Measurements from ENCODE around the gene CTSE. TPM values are rescaled to one million over a fixed set of nuclear protein-coding genes. Genes with fewer than 3 reads are reported as not detected.

Gene CTSE
- total RNA-seq, 4 donors from 2014 or later: 2.6 to 14.3 (median 6.7) TPM

GRCh38 chr1:205983925-205984725, 39.6 kb downstream of the CTSE start:
- in situ Hi-C loops (cut with MboI; ENCODE audit: low pct_ligation_motif_present in 1 of 4, low pct_unique_long_range_greater_than_20kb in 1 of 4, low sequenced_read_pairs in 3 of 4): loop anchor here in 3 of 4 donors (5.0 to 25.0 kb wide), 3 partner anchors 123 to 189 kb away; partner anchors contain the start of gene AVPR1B (in 1 of the 3)
- no peak overlapping the region for H3K4me3 ChIP-seq

GRCh38 chr1:205981257-205981656, 42.4 kb downstream of the CTSE start:
- no peak overlapping the region for H3K27ac ChIP-seq
- no peak for DNase-seq
- no peak for TF ChIP-seq CTCF (IDR thresholded peaks at IDR 0.05)
- TF ChIP-seq POLR2A (IDR thresholded peaks at IDR 0.05): no peak
- TF ChIP-seq POLR2AphosphoS5 (IDR thresholded peaks at IDR 0.05): no peak
- TF ChIP-seq EP300 (IDR thresholded peaks at IDR 0.05; ENCODE audit: low read depth): no peak
- 86 to 96% methylated on average over 1 of the region's 1 CpG for WGBS, 2 donors (ENCODE audit: low coverage in 1 of 2)
- no peaks in the 10 kb centered on the region for H3K4me1 ChIP-seq
- intact Hi-C loops (cut with DNase I; ENCODE audit: low total_unique reads): no loop called here
- no peaks in the 10 kb centered on the region for H3K9me3 ChIP-seq
- H3K4me3 ChIP-seq: no peak overlapping the region
- H3K27me3 ChIP-seq: no peaks in the 10 kb centered on the region
- in situ Hi-C loops (cut with MboI; ENCODE audit: low pct_ligation_motif_present in 1 of 4, low pct_unique_long_range_greater_than_20kb in 1 of 4, low sequenced_read_pairs in 3 of 4): loop anchor here in 3 of 4 donors (5.0 to 25.0 kb wide), 3 partner anchors 126 to 186 kb away; partner anchors contain the start of gene AVPR1B (in 1 of the 3)
- no peaks in the 10 kb centered on the region for H3K36me3 ChIP-seq

More at GRCh38 chr1:205983925-205984725, 39.6 kb downstream of the CTSE start:
- Histone ChIP-seq H3K27me3 (no peaks in the 10 kb centered on the region), H3K27ac (no peak overlapping the region), H3K4me1 (no peaks in the 10 kb centered on the region), H3K36me3 (no peaks in the 10 kb centered on the region), H3K9me3 (no peaks in the 10 kb centered on the region)
- intact Hi-C loops (cut with DNase I; ENCODE audit: low total_unique reads): loop anchor here (2.0 kb wide), 1 partner anchor 189 kb away; no protein-coding TSS in a partner anchor
- 37% methylated on average over 6 to 14 of the region's 14 CpGs for WGBS, 2 donors (ENCODE audit: low coverage in 1 of 2)
- TF ChIP-seq EP300 (IDR thresholded peaks at IDR 0.05; ENCODE audit: low read depth) (no peak), CTCF (IDR thresholded peaks at IDR 0.05) (peak; percentile 35 to 62 (median 51))
- peak; percentile 46 for DNase-seq

GRCh38 chr1:205980237-205980870, 43.3 kb downstream of the CTSE start:
- 77% methylated on average over 3 of the region's 3 CpGs; no CpG with 5 or more reads in 1 of the 2 donors for WGBS, 2 donors (ENCODE audit: low coverage in 1 of 2)
- DNase-seq: no peak
- in situ Hi-C loops (cut with MboI; ENCODE audit: low pct_ligation_motif_present in 1 of 4, low pct_unique_long_range_greater_than_20kb in 1 of 4, low sequenced_read_pairs in 3 of 4): loop anchor here in 3 of 4 donors (5.0 to 25.0 kb wide), 3 partner anchors 127 to 186 kb away; partner anchors contain the start of gene AVPR1B (in 1 of the 3)
- intact Hi-C loops (cut with DNase I; ENCODE audit: low total_unique reads): no loop called here
- Histone ChIP-seq H3K27me3 (no peaks in the 10 kb centered on the region), H3K9me3 (no peaks in the 10 kb centered on the region), H3K27ac (no peak overlapping the region), H3K4me1 (no peaks in the 10 kb centered on the region), H3K4me3 (no peak overlapping the region), H3K36me3 (no peaks in the 10 kb centered on the region)
- TF ChIP-seq EP300 (IDR thresholded peaks at IDR 0.05; ENCODE audit: low read depth) (no peak), POLR2AphosphoS5 (IDR thresholded peaks at IDR 0.05) (no peak), CTCF (IDR thresholded peaks at IDR 0.05) (no peak), POLR2A (IDR thresholded peaks at IDR 0.05) (no peak)

- in situ Hi-C loops (cut with MboI; ENCODE audit: low pct_ligation_motif_present in 1 of 4, low pct_unique_long_range_greater_than_20kb in 1 of 4, low sequenced_read_pairs in 3 of 4) (loop anchor here in 1 of 4 donors (25.0 kb wide), 1 partner anchor 133 kb away; the partner anchor contains the start of gene AVPR1B), intact Hi-C loops (cut with DNase I; ENCODE audit: low total_unique reads) (loop anchor here (5.0 kb wide), 1 partner anchor 62 kb away; no protein-coding TSS in a partner anchor)
- no peak overlapping the region for H3K27ac ChIP-seq
- WGBS, 2 donors (ENCODE audit: low coverage in 1 of 2): 86% methylated on average over 6 of the region's 6 CpGs; no CpG with 5 or more reads in 1 of the 2 donors
- no peak for TF ChIP-seq EP300 (IDR thresholded peaks at IDR 0.05; ENCODE audit: low read depth)
- H3K4me1 ChIP-seq: no peaks in the 10 kb centered on the region
- H3K36me3 ChIP-seq: no peaks in the 10 kb centered on the region
- no peaks in the 10 kb centered on the region for H3K27me3 ChIP-seq
- H3K9me3 ChIP-seq: no peaks in the 10 kb centered on the region
- no peak overlapping the region for H3K4me3 ChIP-seq
- no peak for DNase-seq
Observed at GRCh38 chr1:205979301-205979700, 44.4 kb downstream of the CTSE start.
